Heart right ventricle (tissue), 16 donors: ENCODE data around the gene POU6F2. TPM values are rescaled to one million over a fixed set of nuclear protein-coding genes. Genes with fewer than 3 reads are reported as not detected.
A peak's percentile ranks its signal among the peaks of the same experiment; 100 is the strongest.

ENCODE experiments used
- ATAC-seq, 8 donors: fragments of 200-7000 bp; cut with Tn5 transposase; one replicate each; pipeline ENCODE4 v1.9.1; 2020; ENCODE audit warnings: mild to moderate bottlenecking in 8 of 8, moderate library complexity in 8 of 8, moderate number of reproducible peaks in 1 of 8
- DNase-seq, 2 donors: peaks; one replicate each; pipeline ENCODE4 v3.0.0-alpha.2; 2020
- H3K27ac ChIP-seq, 10 donors: fragments of 200-600 bp; sonication (generic) in 2 of 10; one replicate each; pipeline versions ENCODE4 v1.5.0 to v1.8.0; 2020 to 2022; ENCODE audit warnings: mild to moderate bottlenecking in 3 of 10
- H3K27me3 ChIP-seq, 7 donors: fragments of 200-600 bp; one replicate each; pipeline ENCODE4 v1.8.0; 2021 to 2022; ENCODE audit warnings: mild to moderate bottlenecking in 2 of 7
- H3K36me3 ChIP-seq, 9 donors: fragments of 200-600 bp; sonication (generic) in 1 of 9; one replicate each; pipeline versions ENCODE4 v1.5.0 to v1.8.0; 2020 to 2022; ENCODE audit warnings: mild to moderate bottlenecking in 2 of 9
- H3K4me1 ChIP-seq, 9 donors: fragments of 200-600 bp; sonication (generic) in 1 of 9; one replicate each; pipeline versions ENCODE4 v1.5.0 to v1.8.0; 2020 to 2022; ENCODE audit warnings: mild to moderate bottlenecking in 4 of 9
- H3K4me3 ChIP-seq, 10 donors: fragments of 200-600 bp; sonication (generic) in 2 of 10; one replicate each; pipeline versions ENCODE4 v1.5.0 to v1.8.0; 2020 to 2022; ENCODE audit warnings: mild to moderate bottlenecking in 7 of 10, moderate library complexity in 2 of 10
- H3K9me3 ChIP-seq, 11 donors: fragments of 200-600 bp in 10 of 11; sonication (generic) in 2 of 11; one replicate each; pipeline versions ENCODE4 v1.5.0 to v1.8.0; 2013 to 2022; ENCODE audit warnings: mild to moderate bottlenecking in 2 of 11, control low read depth in 1 of 11, moderate library complexity in 1 of 11
- WGBS, 2 donors: extraction: QIAGEN DNeasy Blood & Tissue Kit; methylation state at CpG; one replicate each; pipeline ENCODE4 v1.1.7; 2013; ENCODE audit warnings: inconsistent platforms in 1 of 2; 5-methylcytosine and 5-hydroxymethylcytosine counted together
- intact Hi-C, 10 donors: fragments of 100-400 bp; cut with DNase I; formaldehyde crosslinking; loops; one replicate each; pipeline versions ENCODE4 v1.11.1 to v1.14.2; 2022
- polyA plus RNA-seq, 2 donors: library from polyadenylated mRNA; stranded (reverse); fragments of 200-250 nt; gene quantifications; one replicate each; pipeline ENCODE4 v1.2.3, GENCODE V29; 2013
- total RNA-seq, 10 donors: library from RNA; stranded (reverse); fragmentation: NEBNext Ultra II Directional in 3 of 10; extraction: Animal tissue kit (Norgen Biotek cat#: 25700) in 3 of 10; gene quantifications; one replicate each; pipeline versions ENCODE4 v1.2.1 to v1.2.4, GENCODE V29; 2021 to 2023
- TF ChIP-seq, protein P1 (sequence below), 9 donors: fragments of 200-600 bp; sonication (generic) in 2 of 9; IDR thresholded peaks; one replicate each; pipeline versions ENCODE4 v1.5.0 to v1.8.0; 2021 to 2022; ENCODE audit warnings: antibody characterized with exemption in 9 of 9, mild to moderate bottlenecking in 5 of 9, moderate library complexity in 1 of 9
- donor health status: Arrhythmogenic right ventricular cardiomyopathy.
- donor health status: ischemic (EF 13 %, LVEDD 7.1; RV severe dilation, severe dysfunction).
- donor health status: healthy with polysubstance abuse.
- donor health status: DM: no; HTN: yes; CAD: no.
- donor health status: DM: no; HTN: no; CAD: no.
- donor health status: ischemic (EF 25% LVEDD 6.9; RV normal size, moderate dysfunction).
- donor health status: ischemic (EF 25% LVEDD 5.7; RV mildly dilated, moderate dysfunction).
- donor health status: healthy.
- donor health status: DM: yes; HTN: yes; CAD: no.
- donor health status: Ischemic cardiomyopathy.
- donor health status: ischemic (EF 35%, LVEDD 5.7; RV mildly dilated, moderate dysfunction).
- donor health status: nonischemic (EF 11% LVEDD 7.7; RV severe dilation, severe dysfunction).
- donor health status: DM: yes; HTN: yes; CAD: no.
- donor health status: PGD.
- donor health status: ischemic (EF 29% LVEDD 5.4; RV normal size, mild dysfunction).
- donor health status: nonischemic (EF 23%, LVEDD 6.1; RV moderate dilation, normal function).

Gene POU6F2
- total and polyA plus RNA-seq, 12 donors: under 0.01 to 0.83 (median 0.34) TPM

DNA sequence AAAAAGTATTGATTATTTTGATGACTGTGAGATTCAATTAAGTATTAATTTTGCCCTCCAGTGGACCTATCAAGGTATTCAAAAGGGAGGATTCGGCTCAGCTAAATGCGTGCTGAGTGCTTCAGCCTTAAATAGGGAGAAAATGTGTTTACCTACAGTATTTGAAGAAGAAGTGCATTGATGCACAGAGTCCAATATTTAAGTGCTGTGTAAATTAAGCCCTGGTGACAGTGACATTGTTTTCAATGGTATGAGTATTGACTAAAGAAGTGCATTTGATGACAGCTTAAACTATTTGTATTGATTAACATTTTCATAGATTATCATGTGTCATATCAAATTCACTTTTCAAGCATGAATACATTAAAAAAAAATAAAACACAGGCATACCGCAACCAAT lies 106.6 kb downstream of the POU6F2 start:
- H3K27me3 ChIP-seq: peaks cover 0 to 46% (median 12%) of the 10 kb centered on the region in 7 donors
- peaks cover 0 to 11% (median 5%) of the 10 kb centered on the region in 9 donors for H3K4me1 ChIP-seq
- TF ChIP-seq, protein P1, sequence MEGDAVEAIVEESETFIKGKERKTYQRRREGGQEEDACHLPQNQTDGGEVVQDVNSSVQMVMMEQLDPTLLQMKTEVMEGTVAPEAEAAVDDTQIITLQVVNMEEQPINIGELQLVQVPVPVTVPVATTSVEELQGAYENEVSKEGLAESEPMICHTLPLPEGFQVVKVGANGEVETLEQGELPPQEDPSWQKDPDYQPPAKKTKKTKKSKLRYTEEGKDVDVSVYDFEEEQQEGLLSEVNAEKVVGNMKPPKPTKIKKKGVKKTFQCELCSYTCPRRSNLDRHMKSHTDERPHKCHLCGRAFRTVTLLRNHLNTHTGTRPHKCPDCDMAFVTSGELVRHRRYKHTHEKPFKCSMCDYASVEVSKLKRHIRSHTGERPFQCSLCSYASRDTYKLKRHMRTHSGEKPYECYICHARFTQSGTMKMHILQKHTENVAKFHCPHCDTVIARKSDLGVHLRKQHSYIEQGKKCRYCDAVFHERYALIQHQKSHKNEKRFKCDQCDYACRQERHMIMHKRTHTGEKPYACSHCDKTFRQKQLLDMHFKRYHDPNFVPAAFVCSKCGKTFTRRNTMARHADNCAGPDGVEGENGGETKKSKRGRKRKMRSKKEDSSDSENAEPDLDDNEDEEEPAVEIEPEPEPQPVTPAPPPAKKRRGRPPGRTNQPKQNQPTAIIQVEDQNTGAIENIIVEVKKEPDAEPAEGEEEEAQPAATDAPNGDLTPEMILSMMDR (IDR thresholded peaks at IDR 0.05): no peak
- H3K9me3 ChIP-seq: no peaks in the 10 kb centered on the region
- H3K36me3 ChIP-seq: no peaks in the 10 kb centered on the region
- intact Hi-C loops: no loop called here
- WGBS, 2 donors: 92 to 93% methylated on average over 3 of the region's 3 CpGs
- H3K27ac ChIP-seq: no peak overlapping the region
- no peak for DNase-seq
- H3K4me3 ChIP-seq: no peak overlapping the region
- ATAC-seq: no peak

DNA sequence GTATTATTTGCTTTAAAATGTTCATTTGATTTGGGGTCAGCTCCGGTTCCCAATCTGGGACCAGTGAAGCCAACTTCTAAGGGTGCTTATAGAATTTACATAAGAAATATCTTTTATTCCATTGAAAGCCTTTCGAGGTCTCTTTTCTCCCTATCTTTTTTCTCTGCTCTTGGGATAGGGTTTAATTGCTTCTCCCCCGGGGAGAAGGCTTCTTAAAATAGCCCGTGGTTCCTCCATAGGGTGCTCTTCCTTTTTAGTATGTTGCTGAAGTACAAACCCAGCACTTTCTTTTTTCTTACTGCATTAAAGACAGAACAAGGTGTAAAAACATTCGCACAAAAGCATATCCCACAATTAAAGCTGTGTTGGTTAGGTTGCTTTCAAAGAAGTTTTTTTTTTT lies 107.5 kb downstream of the POU6F2 start:
- WGBS, 2 donors: 20 to 27% methylated on average over 5 of the region's 5 CpGs
- H3K27ac ChIP-seq: peak overlapping the region in 3 of 10 donors; percentile 10 to 31 (median 20)
- ATAC-seq (peak in 1 of 8 donors; percentile 55), DNase-seq (no peak)
- H3K36me3 ChIP-seq: no peaks in the 10 kb centered on the region
- intact Hi-C loops: no loop called here
- TF ChIP-seq, protein P1 (IDR thresholded peaks at IDR 0.05): no peak
- peaks cover 0 to 44% (median 12%) of the 10 kb centered on the region in 7 donors for H3K27me3 ChIP-seq
- no peaks in the 10 kb centered on the region for H3K9me3 ChIP-seq
- peak overlapping the region in 9 of 10 donors; percentile 12 to 45 (median 33) for H3K4me3 ChIP-seq
- H3K4me1 ChIP-seq: peaks cover 0 to 11% (median 5%) of the 10 kb centered on the region in 9 donors

DNA sequence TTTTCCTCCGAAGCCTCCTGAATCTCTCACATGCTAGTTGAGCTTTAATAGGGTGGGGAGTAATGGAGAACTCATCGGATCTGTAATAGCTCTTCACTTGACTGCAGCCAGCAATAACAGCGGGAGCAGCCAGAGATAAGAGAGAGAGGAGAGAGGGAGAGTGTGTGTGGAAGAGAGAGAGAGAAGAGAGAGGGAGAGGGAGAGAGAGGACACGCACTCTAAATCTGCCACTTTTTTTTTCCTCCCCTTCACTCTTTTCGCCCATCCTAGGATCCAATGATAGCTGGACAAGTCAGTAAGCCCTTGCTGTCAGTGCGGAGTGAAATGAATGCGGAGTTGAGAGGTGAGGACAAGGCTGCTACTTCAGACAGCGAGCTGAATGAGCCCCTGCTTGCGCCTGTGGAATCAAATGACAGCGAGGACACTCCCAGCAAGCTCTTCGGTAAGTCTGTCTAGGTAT lies 107.9 kb downstream of the POU6F2 start:
- peak; percentile 44 to 91 (median 76) for ATAC-seq
- H3K27ac ChIP-seq: peak overlapping the region in 3 of 10 donors; percentile 10 to 20 (median 12)

DNA sequence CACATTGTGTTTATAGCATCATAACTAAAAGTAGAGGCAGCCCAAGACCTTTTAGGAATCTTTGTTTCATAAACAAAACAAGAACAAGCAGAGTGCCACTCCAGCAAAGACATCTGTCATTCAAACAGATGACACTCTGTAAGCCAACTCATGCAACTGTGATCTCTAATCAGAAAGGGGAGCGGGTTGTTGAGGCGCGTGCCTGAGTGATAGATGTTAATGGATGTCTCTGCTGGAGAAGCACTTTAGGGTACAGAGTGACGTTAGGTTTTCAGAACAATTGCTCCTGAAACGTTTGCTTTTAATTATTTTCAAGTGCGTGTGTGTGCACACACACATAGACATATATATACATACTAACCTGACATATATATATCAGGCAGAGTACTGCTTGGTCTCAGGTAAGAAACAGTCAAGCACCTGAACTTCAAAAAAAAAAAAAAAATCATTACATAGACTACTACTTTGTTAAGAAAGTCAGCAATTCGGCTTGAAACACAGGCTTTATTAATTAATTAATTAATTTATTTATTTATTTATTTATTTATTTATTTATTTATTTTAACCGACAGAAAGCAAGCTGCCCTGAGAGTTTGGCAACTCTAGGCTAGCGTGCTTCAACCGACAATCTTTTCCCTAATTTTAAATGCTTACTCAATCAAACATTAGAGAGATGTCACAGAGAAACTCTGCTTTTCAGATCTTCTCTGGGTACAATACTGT lies 109.1 kb downstream of the POU6F2 start:
- 71 to 80% methylated on average over 10 of the region's 10 CpGs for WGBS, 2 donors
- H3K4me3 ChIP-seq: no peak overlapping the region
- DNase-seq: no peak
- peaks cover 0 to 29% (median 12%) of the 10 kb centered on the region in 7 donors for H3K27me3 ChIP-seq
- H3K4me1 ChIP-seq: peaks cover 0 to 11% (median 5%) of the 10 kb centered on the region in 9 donors
- H3K27ac ChIP-seq: no peak overlapping the region
- TF ChIP-seq, protein P1 (IDR thresholded peaks at IDR 0.05): no peak
- intact Hi-C loops: no loop called here
- H3K9me3 ChIP-seq: no peaks in the 10 kb centered on the region
- no peak for ATAC-seq
- no peaks in the 10 kb centered on the region for H3K36me3 ChIP-seq

More for the DNA sequence above, 107.9 kb downstream of the POU6F2 start:
- Histone ChIP-seq H3K36me3 (no peaks in the 10 kb centered on the region), H3K4me3 (peak overlapping the region in 9 of 10 donors; percentile 12 to 45 (median 33)), H3K9me3 (no peaks in the 10 kb centered on the region), H3K4me1 (peaks cover 0 to 11% (median 5%) of the 10 kb centered on the region in 9 donors), H3K27me3 (peaks cover 0 to 40% (median 12%) of the 10 kb centered on the region in 7 donors)
- 4 to 6% methylated on average over 11 of the region's 11 CpGs for WGBS, 2 donors
- TF ChIP-seq, protein P1 (IDR thresholded peaks at IDR 0.05): no peak
- intact Hi-C loops: no loop called here
- DNase-seq: no peak
